ENCODE data around the gene JAKMIP2.
"Not testable (repeated sequence)": the region's sequence is repeated elsewhere in the genome, so short reads cannot be mapped to it uniquely, and the experiment has no call there.

The JAKMIP2 gene

GRCh38 chr5:147782110-147783028 is at the start of gene JAKMIP2:
Gene JAKMIP2 (minus strand): TSS chr5:147782728. CDS start chr5:147671806, 110,922 bp downstream.
- DNase-seq (ENCODE audit: low read depth): no peak

DNA sequence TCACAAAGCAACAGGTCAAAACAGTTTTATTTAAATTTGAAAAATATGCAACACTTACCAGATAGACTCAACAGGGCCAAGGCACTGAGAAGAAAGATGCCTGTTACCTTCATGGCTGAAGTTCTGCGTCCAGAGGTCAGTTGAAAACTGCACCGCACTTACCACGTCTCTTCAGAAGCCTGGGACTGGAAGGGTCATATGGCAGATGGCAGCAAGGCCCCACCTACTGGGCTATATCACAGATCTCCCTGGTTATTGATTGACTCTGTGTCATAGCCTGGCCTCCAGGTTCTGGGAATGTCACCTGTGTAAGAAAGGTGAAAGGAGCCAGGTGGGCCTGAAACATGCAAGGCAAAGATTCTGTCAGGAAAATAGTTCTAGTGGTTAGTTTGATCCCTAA is 48.9 kb upstream of the JAKMIP2 start, which contains the start of gene SPINK1:
Gene SPINK1 (minus strand): TSS at position 207 of the 400 bp plus-strand sequence. CDS start 94 bp downstream, at position 113.
- DNase-seq (ENCODE audit: low read depth): no peak

DNA sequence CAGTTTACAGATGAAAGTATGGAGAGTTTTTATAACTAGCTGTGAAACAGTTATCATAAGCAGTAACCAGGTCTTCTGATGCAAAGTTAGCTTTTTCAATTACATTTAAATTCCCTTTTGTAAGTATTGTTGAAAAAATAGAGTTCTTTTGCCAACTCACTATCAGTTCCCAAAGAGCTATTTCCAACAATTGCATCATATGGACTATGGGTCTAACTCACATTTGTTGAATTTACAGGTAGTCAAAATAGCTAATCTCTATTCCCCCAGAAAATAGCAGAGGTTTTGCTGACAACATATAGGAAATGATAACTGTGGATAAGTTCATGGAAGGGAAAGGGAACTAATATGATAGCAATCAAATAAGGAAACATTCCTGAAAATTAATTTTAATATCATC is 47.5 kb upstream of the JAKMIP2 start:
- DNase-seq (ENCODE audit: low read depth): no peak

DNA sequence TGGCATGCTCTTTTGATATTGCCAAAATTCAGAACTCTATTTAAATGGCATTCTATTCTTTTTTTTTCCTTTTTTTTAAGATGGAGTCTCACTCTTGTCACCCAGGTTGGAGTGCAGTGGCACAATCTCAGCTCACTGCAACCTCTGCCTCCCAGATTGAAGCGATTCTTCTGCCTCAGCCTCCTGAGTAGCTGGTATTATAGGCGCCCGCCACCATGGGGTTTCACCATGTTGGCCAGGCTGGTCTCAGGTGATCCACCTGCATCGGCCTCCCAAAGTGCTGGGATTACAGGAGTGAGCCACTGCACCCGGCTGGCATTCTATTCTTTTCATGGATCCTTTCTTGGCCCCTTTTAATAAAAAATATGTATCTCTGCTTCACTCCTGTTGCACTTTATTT is 44.5 kb upstream of the JAKMIP2 start:
- DNase-seq (ENCODE audit: low read depth): not testable (repeated sequence)

GRCh38 chr5:147826361-147826760 is 43.8 kb upstream of the JAKMIP2 start:
- no peak for DNase-seq (ENCODE audit: low read depth)

DNA sequence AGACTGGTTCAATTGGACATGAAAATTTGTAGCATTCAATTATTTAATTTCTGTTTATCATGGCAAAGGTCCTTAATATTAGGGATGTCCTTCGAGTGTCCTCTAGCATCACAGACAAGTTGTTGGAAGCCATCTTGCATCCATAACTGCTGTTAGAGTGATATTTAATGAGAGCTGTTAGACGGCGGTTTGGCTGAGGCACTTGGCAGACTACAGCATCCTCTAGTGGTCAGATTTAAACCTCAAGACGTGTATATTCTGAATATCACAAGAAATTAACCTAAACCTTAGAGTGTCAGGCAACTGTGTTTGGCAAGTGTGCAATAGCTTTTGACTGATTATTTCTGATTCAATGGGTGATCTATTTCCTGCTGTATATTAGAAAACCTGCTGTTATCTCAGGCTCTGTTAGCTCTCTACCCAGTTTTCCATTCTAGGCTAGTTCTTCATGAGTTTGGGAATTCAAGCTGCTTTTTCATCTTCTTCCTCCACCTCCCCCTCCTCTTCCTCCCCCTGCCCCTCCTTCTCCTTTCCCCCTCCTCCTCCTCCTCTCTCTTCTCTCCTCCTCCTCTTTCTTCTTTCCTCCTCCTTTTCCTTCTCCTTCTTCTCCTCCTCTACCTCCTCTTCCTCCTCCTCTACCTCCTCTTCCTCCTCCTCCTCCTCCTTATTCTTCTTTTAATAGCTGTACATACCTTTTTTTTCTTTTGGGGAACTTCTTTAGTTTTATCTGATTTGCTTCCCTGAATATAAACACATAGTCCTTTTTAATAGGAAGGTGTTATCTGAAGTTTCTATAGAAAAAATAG is 40.4 kb upstream of the JAKMIP2 start:
- DNase-seq (ENCODE audit: low read depth): no peak

DNA sequence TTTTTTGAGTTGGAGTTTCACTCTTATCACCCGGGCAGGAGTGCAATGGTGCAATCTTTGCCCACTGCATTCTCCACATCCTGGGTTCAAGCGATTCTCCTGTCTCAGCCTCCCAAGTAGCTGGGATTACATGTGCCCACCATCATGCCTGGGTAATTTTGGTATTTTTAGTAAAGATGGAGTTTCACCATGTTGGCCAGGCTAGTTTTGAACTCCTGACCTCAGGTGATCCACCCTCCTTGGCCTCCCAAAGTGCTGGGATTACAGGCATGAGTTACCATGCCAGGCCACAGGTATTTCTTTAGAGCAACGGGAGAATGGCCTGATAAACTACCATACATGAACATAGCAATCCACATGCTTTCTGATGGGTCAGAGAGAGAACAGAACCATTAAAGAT is 39.7 kb upstream of the JAKMIP2 start:
- not testable (repeated sequence) for DNase-seq (ENCODE audit: low read depth)

DNA sequence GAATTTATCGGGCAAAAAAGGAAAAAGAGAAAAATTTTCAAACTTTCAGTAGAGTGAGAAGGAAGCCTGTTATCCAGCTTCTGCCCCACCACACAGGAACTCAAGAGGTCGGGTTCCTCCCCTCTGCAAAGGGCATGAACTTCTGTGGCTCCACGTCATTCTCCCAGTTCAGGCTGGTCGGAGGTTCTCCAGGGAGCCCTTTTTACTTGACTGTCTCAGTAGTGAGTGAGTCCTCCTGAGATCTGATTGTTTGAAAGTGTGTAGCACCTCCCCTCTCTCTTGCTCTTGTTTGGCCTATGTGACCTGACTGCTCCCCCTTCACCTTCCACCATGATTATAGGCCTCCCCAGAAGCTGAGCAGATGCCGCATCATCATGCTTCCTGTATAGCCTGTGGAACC is 39.2 kb upstream of the JAKMIP2 start:
- no peak for DNase-seq (ENCODE audit: low read depth)

DNA sequence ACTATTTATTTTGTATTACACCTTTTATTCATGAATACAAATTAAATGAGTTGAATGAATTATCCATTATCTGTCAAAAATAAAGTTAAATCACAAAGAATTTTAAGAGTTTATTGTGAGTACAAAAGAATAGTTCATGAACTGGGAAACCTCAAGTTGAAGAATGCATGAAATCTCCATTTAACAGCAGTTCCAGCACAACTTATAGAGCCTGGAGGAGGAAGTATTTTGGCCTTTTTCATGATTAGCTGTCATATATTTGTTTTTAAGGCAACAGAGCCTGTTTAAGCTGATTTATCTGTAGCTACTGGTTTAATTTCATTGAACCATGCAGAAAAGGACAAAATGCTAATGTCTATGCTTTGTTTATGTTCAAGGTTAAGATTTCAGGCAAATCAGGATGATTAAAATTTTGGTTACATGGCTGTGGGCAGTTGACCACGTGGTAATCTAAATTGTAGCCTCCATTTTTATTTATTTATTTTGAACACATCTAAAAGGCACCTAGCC is 36.8 kb upstream of the JAKMIP2 start:
- no peak for DNase-seq (ENCODE audit: low read depth)

DNA sequence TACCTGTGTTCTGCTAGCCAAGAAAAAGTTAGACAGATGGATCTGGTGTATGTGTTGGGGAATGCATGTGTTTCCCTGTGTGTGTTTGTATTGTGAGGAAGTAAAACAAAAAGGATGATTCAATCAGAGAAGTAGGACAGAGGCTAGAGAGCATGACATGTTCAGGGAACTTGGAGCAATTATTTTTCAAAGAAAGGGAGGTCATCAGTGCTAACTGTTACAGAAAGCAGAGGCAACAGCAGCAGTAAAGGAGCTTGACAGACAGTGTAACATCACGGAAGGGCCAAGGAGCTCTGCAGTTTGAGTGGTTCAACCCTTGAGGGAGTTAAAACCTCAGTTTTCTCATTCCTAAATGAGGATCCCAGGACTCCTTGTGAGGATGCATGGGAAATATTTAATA is 35.8 kb upstream of the JAKMIP2 start:
- DNase-seq (ENCODE audit: low read depth): no peak

- no peak for DNase-seq (ENCODE audit: low read depth)
Measured at GRCh38 chr5:147813696-147814095, 31.2 kb upstream of the JAKMIP2 start.

DNA sequence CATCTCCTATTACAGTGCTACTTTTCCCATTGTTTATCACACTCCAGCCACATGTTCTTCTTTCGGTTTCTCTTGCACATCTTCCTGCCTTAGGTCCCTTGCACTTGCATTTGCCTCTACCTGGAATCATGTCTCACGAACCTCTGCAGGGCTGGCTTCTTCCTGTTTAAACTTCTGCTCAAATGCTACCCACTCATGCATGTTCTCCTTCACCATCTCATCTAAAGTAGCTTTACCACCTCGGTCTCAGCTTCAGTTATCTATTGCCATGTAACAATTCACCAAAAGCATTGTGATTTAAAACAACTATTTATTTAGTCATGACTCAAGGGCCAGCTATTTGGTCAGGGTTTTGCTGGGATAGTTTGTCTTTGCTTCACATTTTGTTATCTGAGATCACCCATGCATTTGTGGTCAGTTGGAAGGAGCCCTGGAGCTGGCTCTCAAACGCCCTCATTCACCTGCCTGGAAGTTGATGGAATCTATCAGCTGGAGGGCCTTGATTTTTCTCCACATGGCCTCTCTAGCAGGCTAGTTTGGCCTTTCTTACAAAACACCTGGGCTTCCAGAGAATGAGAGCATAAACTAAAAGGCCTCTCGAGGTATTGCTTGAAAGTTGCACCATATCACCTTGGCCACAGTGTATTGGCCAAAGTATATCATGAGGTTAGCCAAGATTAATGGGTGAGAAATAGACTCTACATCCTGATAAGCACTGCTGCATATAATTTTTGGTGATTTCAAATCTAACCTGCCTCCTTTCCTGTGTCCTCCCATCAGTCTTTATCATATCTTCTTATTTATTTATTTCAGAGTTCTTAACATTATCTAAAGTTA is 27.5 kb upstream of the JAKMIP2 start:
- no peak for DNase-seq (ENCODE audit: low read depth)

- peak; percentile 22 for DNase-seq (ENCODE audit: low read depth)
Measured at GRCh38 chr5:147805030-147805454, 22.5 kb upstream of the JAKMIP2 start.

DNA sequence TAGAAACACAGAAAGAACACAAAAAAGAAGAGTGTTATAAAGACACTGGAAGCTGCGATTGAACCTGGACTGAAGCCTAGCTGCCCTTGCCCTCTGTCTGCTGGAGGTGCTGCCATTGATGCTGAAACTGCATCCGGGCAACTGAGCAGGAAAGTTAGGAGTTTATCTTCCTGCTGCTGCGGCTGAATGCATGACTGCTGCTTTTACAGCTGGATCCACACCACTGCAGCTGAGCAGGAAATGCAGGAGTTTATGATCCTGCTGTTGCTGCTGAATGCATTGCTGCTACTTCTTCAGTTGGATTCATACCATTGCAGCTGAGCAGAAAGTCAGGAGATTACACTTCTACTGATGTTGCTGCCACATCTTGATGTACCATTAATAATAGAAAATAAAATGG is 21.8 kb upstream of the JAKMIP2 start:
- DNase-seq (ENCODE audit: low read depth): no peak

DNA sequence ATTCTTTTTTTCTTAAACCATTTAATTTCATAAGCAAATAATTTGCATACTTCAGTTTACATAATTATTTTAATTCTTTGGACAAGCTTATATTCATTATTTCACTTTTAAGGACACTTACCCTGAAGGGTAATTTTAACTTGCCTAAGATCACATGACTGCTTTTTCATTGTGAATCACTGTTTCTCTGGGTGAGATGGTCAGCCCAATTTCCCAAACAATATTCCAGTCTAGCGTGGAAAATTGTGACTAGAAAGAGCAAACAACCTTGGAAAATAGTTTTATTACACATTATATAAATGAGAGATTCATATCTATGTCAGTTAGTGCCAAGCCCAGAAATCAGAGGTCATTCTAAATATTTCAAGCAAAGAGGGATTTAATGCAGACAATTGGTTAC is 21.4 kb upstream of the JAKMIP2 start:
- DNase-seq (ENCODE audit: low read depth): no peak

DNA sequence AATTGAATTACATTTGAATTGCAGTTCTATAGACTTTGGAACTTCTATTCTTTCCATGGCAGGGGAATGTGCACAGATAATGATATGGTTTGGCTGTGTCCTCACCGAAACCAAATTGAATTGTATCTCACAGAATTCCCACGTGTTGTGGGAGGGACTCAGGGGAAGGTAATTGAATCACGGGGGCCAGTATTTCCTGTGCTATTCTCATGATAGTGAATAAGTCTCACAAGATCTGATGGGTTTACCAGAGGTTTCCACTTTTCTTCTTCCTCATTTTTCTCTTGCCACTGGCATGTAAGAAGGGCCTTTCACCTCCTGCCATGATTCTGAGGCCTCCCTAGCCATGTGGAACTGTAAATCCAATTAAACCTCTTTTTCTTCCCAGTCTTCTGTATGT is 20.6 kb upstream of the JAKMIP2 start:
- DNase-seq (ENCODE audit: low read depth): not testable (repeated sequence)

DNA sequence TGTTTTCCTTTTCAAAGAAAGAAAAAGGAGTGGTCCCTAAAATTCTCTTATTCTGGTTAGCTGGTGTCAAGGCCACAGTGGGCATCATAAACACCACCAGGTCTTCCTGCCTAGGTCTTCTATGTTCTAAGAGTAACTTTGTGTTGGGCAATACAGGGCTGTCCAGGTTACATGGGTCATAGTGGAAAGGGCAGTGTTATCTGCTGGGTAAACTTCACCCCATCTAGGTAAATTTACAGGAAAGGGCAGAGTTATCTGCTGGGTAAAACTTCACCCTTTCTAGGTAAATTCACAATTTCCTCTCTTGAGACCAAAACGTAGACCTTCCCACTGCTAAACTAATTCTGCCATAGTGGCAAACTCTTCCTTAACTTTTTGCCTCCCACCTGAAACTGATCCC is 18.9 kb upstream of the JAKMIP2 start:
- DNase-seq (ENCODE audit: low read depth): no peak

DNA sequence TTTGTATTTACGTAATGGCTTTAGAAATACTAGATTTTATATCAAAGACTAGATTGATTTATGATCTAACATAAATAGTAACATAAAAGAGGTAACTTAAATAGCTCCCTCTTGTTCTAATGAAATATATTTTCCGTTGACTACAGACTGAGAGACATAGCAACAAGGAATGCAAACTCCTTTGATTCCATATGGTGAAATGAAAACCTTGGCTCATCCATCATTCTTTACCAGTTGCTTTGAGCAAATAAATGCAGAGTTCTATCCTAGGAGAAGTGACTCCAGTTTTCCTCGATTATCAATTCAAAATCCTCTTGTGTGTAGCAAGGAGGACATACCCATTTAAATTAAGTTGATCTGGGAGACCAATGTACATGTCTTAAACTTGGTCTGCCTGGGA is 18.0 kb upstream of the JAKMIP2 start:
- DNase-seq (ENCODE audit: low read depth): no peak

- no peak for DNase-seq (ENCODE audit: low read depth)
Measured at GRCh38 chr5:147796556-147797308, 14.2 kb upstream of the JAKMIP2 start.

DNA sequence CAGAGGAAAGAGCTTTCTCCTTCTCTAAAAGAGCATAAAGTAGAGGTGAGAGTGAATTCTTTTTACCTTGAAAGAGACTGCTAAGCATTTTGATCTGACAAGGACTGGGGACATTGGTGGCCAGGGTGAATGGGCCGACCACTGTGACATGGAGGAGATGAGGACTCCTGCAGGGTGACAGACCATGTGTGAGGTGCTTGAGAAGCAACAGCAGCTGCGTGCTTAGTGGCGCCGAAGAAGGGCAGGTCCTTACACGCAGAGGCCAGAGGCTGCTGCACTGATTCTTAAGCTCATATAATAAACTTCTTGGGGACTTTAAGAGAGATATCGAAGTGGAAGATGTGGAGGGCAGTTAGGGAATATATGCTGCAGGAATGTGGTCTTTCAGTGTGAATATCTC is 8.7 kb upstream of the JAKMIP2 start:
- DNase-seq (ENCODE audit: low read depth): no peak

- no peak for DNase-seq (ENCODE audit: low read depth)
Measured at GRCh38 chr5:147789820-147790219, 7.3 kb upstream of the JAKMIP2 start.

Data from CMK (cell line).